ENCODE results near the gene MAIP1. TPM values are rescaled to one million over a fixed set of nuclear protein-coding genes. Genes with fewer than 3 reads are reported as not detected.

Gene MAIP1
- total RNA-seq, 1 donor from 2014 or later = 20.4 TPM

DNA sequence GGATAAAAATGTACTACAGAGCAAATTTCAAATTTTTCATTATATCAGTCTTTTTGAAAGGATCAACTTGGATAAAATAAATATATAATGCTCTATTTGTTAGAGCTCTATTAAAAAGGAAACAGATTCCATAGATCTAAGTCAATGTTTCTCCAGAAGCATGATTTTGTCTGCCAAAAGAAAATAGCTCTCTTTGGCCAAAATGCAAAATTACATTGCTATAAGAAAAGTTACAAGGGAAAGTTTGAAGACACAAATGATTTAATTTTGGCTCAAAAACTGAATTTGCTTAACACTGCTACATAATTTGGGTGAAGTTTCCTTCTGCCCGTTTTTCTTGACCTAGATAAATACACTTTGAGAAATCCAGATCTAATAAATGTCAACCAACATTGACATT lies 28.6 kb upstream of the MAIP1 start:
- Mint-ChIP-seq H3K27me3 (no peaks in the 10 kb centered on the region), H3K4me3 (no peak overlapping the region), H3K4me1 (ENCODE audit: unreplicated experiment) (peaks cover 6% of the 10 kb centered on the region), H3K27ac (no peak overlapping the region), H3K36me3 (peaks cover 17% of the 10 kb centered on the region), H3K9me3 (no peaks in the 10 kb centered on the region)
- TF ChIP-seq, protein P1, sequence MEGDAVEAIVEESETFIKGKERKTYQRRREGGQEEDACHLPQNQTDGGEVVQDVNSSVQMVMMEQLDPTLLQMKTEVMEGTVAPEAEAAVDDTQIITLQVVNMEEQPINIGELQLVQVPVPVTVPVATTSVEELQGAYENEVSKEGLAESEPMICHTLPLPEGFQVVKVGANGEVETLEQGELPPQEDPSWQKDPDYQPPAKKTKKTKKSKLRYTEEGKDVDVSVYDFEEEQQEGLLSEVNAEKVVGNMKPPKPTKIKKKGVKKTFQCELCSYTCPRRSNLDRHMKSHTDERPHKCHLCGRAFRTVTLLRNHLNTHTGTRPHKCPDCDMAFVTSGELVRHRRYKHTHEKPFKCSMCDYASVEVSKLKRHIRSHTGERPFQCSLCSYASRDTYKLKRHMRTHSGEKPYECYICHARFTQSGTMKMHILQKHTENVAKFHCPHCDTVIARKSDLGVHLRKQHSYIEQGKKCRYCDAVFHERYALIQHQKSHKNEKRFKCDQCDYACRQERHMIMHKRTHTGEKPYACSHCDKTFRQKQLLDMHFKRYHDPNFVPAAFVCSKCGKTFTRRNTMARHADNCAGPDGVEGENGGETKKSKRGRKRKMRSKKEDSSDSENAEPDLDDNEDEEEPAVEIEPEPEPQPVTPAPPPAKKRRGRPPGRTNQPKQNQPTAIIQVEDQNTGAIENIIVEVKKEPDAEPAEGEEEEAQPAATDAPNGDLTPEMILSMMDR (conservative IDR thresholded peaks at IDR 0.05) = no peak
- no peak for DNase-seq (ENCODE audit: extremely low spot score, unreplicated experiment)

GRCh38 chr2:199928226-199928625 lies 27.2 kb upstream of the MAIP1 start:
- no peak for DNase-seq (ENCODE audit: extremely low spot score, unreplicated experiment)
- Mint-ChIP-seq H3K9me3 (no peaks in the 10 kb centered on the region), H3K27me3 (no peaks in the 10 kb centered on the region), H3K36me3 (peaks cover 23% of the 10 kb centered on the region), H3K4me3 (no peak overlapping the region), H3K27ac (no peak overlapping the region), H3K4me1 (ENCODE audit: unreplicated experiment) (no peaks in the 10 kb centered on the region)
- TF ChIP-seq, protein P1 (conservative IDR thresholded peaks at IDR 0.05) = no peak

DNA sequence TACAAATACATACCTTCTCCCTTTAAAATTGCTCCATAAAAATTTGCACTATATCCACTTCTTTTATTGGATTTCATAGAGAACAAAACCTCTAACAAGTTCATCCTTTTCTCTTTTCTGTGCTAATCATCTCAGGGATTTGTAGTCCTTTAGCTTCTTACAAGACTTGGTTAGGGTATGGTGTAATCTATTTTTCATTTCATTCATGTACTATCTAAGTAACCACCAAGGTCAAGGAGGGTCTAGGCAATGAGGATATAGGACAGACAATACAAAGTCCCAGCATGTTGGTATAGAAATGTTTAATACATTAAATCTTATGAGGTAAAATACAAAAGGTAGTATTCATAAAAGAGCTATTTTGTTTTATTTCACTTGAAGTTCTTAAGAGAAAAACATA lies 26.8 kb upstream of the MAIP1 start:
- Mint-ChIP-seq H3K4me3 (no peak overlapping the region), H3K9me3 (no peaks in the 10 kb centered on the region), H3K27me3 (no peaks in the 10 kb centered on the region), H3K27ac (no peak overlapping the region), H3K4me1 (ENCODE audit: unreplicated experiment) (no peaks in the 10 kb centered on the region), H3K36me3 (peaks cover 23% of the 10 kb centered on the region)
- DNase-seq (ENCODE audit: extremely low spot score, unreplicated experiment) = no peak
- TF ChIP-seq, protein P1 (conservative IDR thresholded peaks at IDR 0.05) = no peak

GRCh38 chr2:199929262-199929661 lies 26.1 kb upstream of the MAIP1 start:
- H3K4me1 Mint-ChIP-seq (ENCODE audit: unreplicated experiment) = no peaks in the 10 kb centered on the region
- no peak for DNase-seq (ENCODE audit: extremely low spot score, unreplicated experiment)
- TF ChIP-seq, protein P1 (conservative IDR thresholded peaks at IDR 0.05) = no peak
- H3K27ac Mint-ChIP-seq = no peak overlapping the region
- no peaks in the 10 kb centered on the region for H3K27me3 Mint-ChIP-seq
- no peak overlapping the region for H3K4me3 Mint-ChIP-seq
- H3K36me3 Mint-ChIP-seq = peaks cover 22% of the 10 kb centered on the region
- no peaks in the 10 kb centered on the region for H3K9me3 Mint-ChIP-seq

DNA sequence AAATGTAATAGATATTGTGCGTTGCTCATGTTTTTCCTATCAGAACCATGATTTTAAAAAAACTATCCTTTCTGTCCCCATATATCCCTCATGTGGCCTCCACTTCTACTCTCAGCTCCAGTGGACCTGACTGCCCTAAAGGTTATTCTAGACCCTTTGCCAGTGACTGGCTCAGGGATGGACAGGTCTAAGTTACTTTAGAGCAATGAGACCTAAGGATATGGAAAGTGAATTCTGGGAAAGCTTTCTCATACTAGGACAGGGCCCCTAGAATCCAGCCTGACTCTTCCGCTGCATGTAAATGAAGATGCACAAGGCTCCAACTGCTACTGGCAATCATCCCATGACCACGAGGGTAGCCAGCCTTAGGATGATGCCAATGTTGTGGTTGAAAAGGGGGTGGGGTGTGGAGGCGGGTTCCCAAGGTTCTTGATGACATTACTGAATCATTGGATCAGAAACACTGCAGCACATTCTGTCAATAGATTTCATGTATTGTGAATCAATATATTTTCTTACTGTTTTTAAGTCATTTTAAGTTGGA lies 23.0 kb upstream of the MAIP1 start:
- DNase-seq (ENCODE audit: extremely low spot score, unreplicated experiment) = no peak
- Mint-ChIP-seq H3K4me3 (no peak overlapping the region), H3K4me1 (ENCODE audit: unreplicated experiment) (no peaks in the 10 kb centered on the region), H3K27ac (peak overlapping the region; percentile 21), H3K9me3 (no peaks in the 10 kb centered on the region), H3K27me3 (no peaks in the 10 kb centered on the region), H3K36me3 (peaks cover 13% of the 10 kb centered on the region)
- TF ChIP-seq, protein P1 (conservative IDR thresholded peaks at IDR 0.05) = no peak

DNA sequence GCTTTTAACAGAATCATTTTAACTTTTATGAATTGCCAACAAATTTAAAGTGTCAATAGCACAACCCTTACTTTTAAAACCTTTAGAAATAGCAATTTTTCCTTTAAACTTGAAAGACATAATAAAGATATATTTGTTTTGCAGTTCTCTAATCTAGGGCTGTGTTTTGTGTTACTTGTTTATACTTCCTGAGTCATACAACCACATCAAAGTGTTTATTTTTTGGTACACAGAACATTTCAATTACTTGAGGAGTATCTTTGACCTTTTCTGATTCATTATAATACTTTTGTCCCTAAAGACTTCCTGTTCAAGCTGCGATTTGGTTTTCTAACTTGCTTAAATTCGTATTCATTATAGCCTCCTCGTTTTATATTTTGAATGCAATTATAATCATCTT lies 21.9 kb upstream of the MAIP1 start:
- Mint-ChIP-seq H3K27ac (no peak overlapping the region), H3K4me1 (ENCODE audit: unreplicated experiment) (no peaks in the 10 kb centered on the region)

More for the DNA sequence above, 21.9 kb upstream of the MAIP1 start:
- Mint-ChIP-seq H3K9me3 (no peaks in the 10 kb centered on the region), H3K27me3 (no peaks in the 10 kb centered on the region), H3K36me3 (peaks cover 13% of the 10 kb centered on the region), H3K4me3 (no peak overlapping the region)
- TF ChIP-seq, protein P1 (conservative IDR thresholded peaks at IDR 0.05) = no peak
- DNase-seq (ENCODE audit: extremely low spot score, unreplicated experiment) = no peak

Measured in type B pancreatic cell (in vitro differentiated cells).